ENCODE data around the gene LRMDA.

DNA sequence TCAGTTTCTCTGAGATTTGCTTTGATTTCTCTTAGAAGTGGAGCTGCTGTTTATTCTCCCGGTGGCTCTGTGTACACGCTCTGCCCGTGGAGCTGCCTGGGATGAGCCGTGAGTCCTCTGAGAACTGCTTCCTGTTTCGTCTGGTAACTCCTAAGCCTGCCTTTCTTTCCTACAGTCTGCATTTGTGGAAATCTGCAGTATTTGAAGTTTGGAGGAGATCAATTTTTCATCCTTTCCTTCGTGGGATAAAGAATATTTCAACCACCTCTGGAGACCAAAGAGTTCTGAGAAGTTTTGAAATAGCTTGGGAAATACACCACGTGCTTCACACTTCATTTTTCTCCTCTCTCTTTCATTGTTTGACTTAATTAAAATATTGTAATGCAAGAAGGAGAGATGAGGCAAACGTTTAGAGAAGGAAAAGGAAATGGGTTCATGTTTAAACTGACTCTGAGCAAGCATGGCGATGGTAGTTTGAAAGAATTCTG, 311.9 kb downstream of the LRMDA start:
- TF ChIP-seq, protein P1, sequence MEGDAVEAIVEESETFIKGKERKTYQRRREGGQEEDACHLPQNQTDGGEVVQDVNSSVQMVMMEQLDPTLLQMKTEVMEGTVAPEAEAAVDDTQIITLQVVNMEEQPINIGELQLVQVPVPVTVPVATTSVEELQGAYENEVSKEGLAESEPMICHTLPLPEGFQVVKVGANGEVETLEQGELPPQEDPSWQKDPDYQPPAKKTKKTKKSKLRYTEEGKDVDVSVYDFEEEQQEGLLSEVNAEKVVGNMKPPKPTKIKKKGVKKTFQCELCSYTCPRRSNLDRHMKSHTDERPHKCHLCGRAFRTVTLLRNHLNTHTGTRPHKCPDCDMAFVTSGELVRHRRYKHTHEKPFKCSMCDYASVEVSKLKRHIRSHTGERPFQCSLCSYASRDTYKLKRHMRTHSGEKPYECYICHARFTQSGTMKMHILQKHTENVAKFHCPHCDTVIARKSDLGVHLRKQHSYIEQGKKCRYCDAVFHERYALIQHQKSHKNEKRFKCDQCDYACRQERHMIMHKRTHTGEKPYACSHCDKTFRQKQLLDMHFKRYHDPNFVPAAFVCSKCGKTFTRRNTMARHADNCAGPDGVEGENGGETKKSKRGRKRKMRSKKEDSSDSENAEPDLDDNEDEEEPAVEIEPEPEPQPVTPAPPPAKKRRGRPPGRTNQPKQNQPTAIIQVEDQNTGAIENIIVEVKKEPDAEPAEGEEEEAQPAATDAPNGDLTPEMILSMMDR (conservative IDR thresholded peaks at IDR 0.05; ENCODE audit: low read length) = no peak
- TF ChIP-seq EZH2phosphoT487 (IDR thresholded peaks at IDR 0.05; ENCODE audit: borderline replicate concordance, low read depth, low read length) = no peak

Measured in OCI-LY7 (cell line).